Natural killer cell (primary cell): ENCODE results near the gene TEAD1. TPM values are rescaled to one million over a fixed set of nuclear protein-coding genes. Genes with fewer than 3 reads are reported as not detected.

Experiments
- ATAC-seq, 3 donors: fragments of 150-1000 bp in 2 of 3; fragments of 200-7000 bp in 1 of 3; cut with Tn5 transposase; 1 replicate in 1 of 3; 2 replicates in 2 of 3; pipeline ENCODE4 v1.10.0; 2021; ENCODE audit warnings: mild to moderate bottlenecking in 2 of 3, moderate library complexity in 2 of 3
- DNase-seq, 2 donors: peaks; one replicate each; pipeline versions ENCODE4 v3.0.0 to v3.0.0-alpha.2; 2013 to 2021; ENCODE audit warnings: mixed read lengths in 1 of 2
- H3K27ac ChIP-seq: one replicate; pipeline ENCODE4 v1.5.1; 2013; ENCODE audit warnings: mild to moderate bottlenecking, low read length
- H3K27me3 ChIP-seq: one replicate; pipeline ENCODE4 v1.6.1; 2013; ENCODE audit warnings: low read length; ENCODE audit not compliant: control insufficient read depth, insufficient read depth
- H3K36me3 ChIP-seq: one replicate; pipeline ENCODE4 v1.6.1; 2013; ENCODE audit warnings: low read length; ENCODE audit not compliant: control insufficient read depth, insufficient read depth
- H3K4me1 ChIP-seq: one replicate; pipeline ENCODE4 v1.6.1; 2013; ENCODE audit warnings: low read length; ENCODE audit not compliant: control insufficient read depth, insufficient read depth
- H3K4me3 ChIP-seq: one replicate; pipeline ENCODE4 v1.5.1; 2013; ENCODE audit warnings: low read length
- H3K9me3 ChIP-seq: one replicate; pipeline ENCODE4 v1.6.1; 2013; ENCODE audit warnings: low read length; ENCODE audit not compliant: control insufficient read depth, insufficient read depth
- H3K27ac Mint-ChIP-seq, 2 donors: one replicate each; pipeline ENCODE4 v1.8.0; 2022; ENCODE audit warnings: mild to moderate bottlenecking in 2 of 2, mixed read lengths in 2 of 2, moderate library complexity in 1 of 2
- H3K27me3 Mint-ChIP-seq, 2 donors: one replicate each; pipeline ENCODE4 v1.8.0; 2022; ENCODE audit warnings: low read depth in 2 of 2, mixed read lengths in 2 of 2
- H3K36me3 Mint-ChIP-seq: one replicate; pipeline ENCODE4 v1.8.0; 2022; ENCODE audit warnings: mixed read lengths
- H3K4me1 Mint-ChIP-seq, 2 donors: one replicate each; pipeline ENCODE4 v1.8.0; 2022; ENCODE audit warnings: mixed read lengths in 2 of 2
- H3K4me3 Mint-ChIP-seq: one replicate; pipeline ENCODE4 v1.8.0; 2022; ENCODE audit warnings: mild to moderate bottlenecking, moderate library complexity, mixed read lengths
- H3K9me3 Mint-ChIP-seq, 2 donors: one replicate each; pipeline ENCODE4 v1.8.0; 2022; ENCODE audit warnings: mixed read lengths in 2 of 2
- WGBS: methylation state at CpG from one replicate; pipeline ENCODE4 v1.1.7; 2013; ENCODE audit warnings: missing lambda C conversion rate; ENCODE audit not compliant: insufficient coverage; 5-methylcytosine and 5-hydroxymethylcytosine counted together
- intact Hi-C: fragments of 100-400 bp; cut with micrococcal nuclease; formaldehyde crosslinking; loops from one replicate; pipeline ENCODE4 v1.14.2; 2022
- total RNA-seq, 4 donors: library from RNA; stranded (reverse); fragments of 120-200 nt in 1 of 4; gene quantifications; one replicate each; pipeline versions ENCODE4 v1.2.3 to v1.2.4, GENCODE V29; 2013 to 2022
- TF ChIP-seq, protein P1 (sequence below): fragments of 200-600 bp; IDR thresholded peaks from one replicate; pipeline ENCODE4 v1.8.0; 2022; ENCODE audit warnings: antibody characterized with exemption

The TEAD1 gene
- total RNA-seq, 3 donors from 2014 or later (not counting 1 experiment from before 2014, with no cell fraction given) = not detected

- Histone ChIP-seq H3K4me3 (no peak overlapping the region), H3K9me3 (no peaks in the 10 kb centered on the region), H3K4me1 (no peaks in the 10 kb centered on the region), H3K27ac (no peak overlapping the region), H3K36me3 (no peaks in the 10 kb centered on the region), H3K27me3 (peaks cover 16% of the 10 kb centered on the region)
- Mint-ChIP-seq H3K4me3 (no peak overlapping the region), H3K4me1 (peaks cover 15 to 19% of the 10 kb centered on the region in 2 donors), H3K27me3 (peaks cover 30 to 83% of the 10 kb centered on the region in 2 donors), H3K9me3 (no peaks in the 10 kb centered on the region), H3K27ac (no peak overlapping the region), H3K36me3 (peaks cover 7% of the 10 kb centered on the region)
- ATAC-seq = no peak
- WGBS = 64% methylated on average over 1 of the region's 1 CpG
- intact Hi-C loops = no loop called here
- TF ChIP-seq, protein P1, sequence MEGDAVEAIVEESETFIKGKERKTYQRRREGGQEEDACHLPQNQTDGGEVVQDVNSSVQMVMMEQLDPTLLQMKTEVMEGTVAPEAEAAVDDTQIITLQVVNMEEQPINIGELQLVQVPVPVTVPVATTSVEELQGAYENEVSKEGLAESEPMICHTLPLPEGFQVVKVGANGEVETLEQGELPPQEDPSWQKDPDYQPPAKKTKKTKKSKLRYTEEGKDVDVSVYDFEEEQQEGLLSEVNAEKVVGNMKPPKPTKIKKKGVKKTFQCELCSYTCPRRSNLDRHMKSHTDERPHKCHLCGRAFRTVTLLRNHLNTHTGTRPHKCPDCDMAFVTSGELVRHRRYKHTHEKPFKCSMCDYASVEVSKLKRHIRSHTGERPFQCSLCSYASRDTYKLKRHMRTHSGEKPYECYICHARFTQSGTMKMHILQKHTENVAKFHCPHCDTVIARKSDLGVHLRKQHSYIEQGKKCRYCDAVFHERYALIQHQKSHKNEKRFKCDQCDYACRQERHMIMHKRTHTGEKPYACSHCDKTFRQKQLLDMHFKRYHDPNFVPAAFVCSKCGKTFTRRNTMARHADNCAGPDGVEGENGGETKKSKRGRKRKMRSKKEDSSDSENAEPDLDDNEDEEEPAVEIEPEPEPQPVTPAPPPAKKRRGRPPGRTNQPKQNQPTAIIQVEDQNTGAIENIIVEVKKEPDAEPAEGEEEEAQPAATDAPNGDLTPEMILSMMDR = no peak
- no peak for DNase-seq
Measured at GRCh38 chr11:12827369-12827768, 153.1 kb downstream of the TEAD1 start.

- 6% methylated on average over 15 of the region's 17 CpGs for WGBS
- Mint-ChIP-seq H3K4me1 (peaks cover 15 to 19% of the 10 kb centered on the region in 2 donors), H3K36me3 (peaks cover 7% of the 10 kb centered on the region), H3K4me3 (peak overlapping the region; percentile 18), H3K27ac (no peak overlapping the region), H3K27me3 (peaks cover 34 to 86% of the 10 kb centered on the region in 2 donors), H3K9me3 (no peaks in the 10 kb centered on the region)
- TF ChIP-seq, protein P1 = no peak
- no peaks in the 10 kb centered on the region for H3K9me3 ChIP-seq
- DNase-seq (no peak), ATAC-seq (peak in 1 of 3 donors; percentile 26)
- intact Hi-C loops = no loop called here
- no peak overlapping the region for H3K4me3 ChIP-seq
- no peaks in the 10 kb centered on the region for H3K4me1 ChIP-seq
- no peaks in the 10 kb centered on the region for H3K36me3 ChIP-seq
- peaks cover 18% of the 10 kb centered on the region for H3K27me3 ChIP-seq
- no peak overlapping the region for H3K27ac ChIP-seq
Measured at GRCh38 chr11:12827929-12828812, 153.9 kb downstream of the TEAD1 start.

- Mint-ChIP-seq H3K36me3 (peaks cover 7% of the 10 kb centered on the region), H3K4me3 (no peak overlapping the region), H3K4me1 (peaks cover 15 to 19% of the 10 kb centered on the region in 2 donors), H3K9me3 (no peaks in the 10 kb centered on the region), H3K27ac (no peak overlapping the region), H3K27me3 (peaks cover 34 to 82% of the 10 kb centered on the region in 2 donors)
- TF ChIP-seq, protein P1 = no peak
- Histone ChIP-seq H3K4me3 (no peak overlapping the region), H3K9me3 (no peaks in the 10 kb centered on the region), H3K27me3 (peaks cover 18% of the 10 kb centered on the region), H3K36me3 (no peaks in the 10 kb centered on the region), H3K27ac (no peak overlapping the region), H3K4me1 (no peaks in the 10 kb centered on the region)
- WGBS = 22% methylated on average over 6 of the region's 6 CpGs
- DNase-seq (no peak), ATAC-seq (no peak)
- intact Hi-C loops = no loop called here
Measured at GRCh38 chr11:12829131-12829530, 154.9 kb downstream of the TEAD1 start.
